Raji (cell line): ENCODE results near the gene CHRD.

Experiments
- POLR2A ChIP-seq: IDR thresholded peaks from 2 replicates; pipeline ENCODE4 v1.6.1; 2011; ENCODE audit warnings: low read depth, low read length, control low read depth; ENCODE audit not compliant: insufficient read depth

The CHRD gene

GRCh38 chr3:184399410-184399809, 19.6 kb downstream of the CHRD start:
- TF ChIP-seq POLR2A: no peak

- no peak for TF ChIP-seq POLR2A
Observed at GRCh38 chr3:184405075-184406030, 25.5 kb downstream of the CHRD start.

GRCh38 chr3:184409331-184409926, 29.6 kb downstream of the CHRD start:
- no peak for TF ChIP-seq POLR2A

GRCh38 chr3:184409946-184410500, 30.2 kb downstream of the CHRD start:
- TF ChIP-seq POLR2A: no peak

GRCh38 chr3:184414418-184415202, 34.8 kb downstream of the CHRD start:
- TF ChIP-seq POLR2A: no peak

- TF ChIP-seq POLR2A: no peak
Observed at GRCh38 chr3:184415203-184415490, 35.3 kb downstream of the CHRD start.

GRCh38 chr3:184417619-184418327, 37.9 kb downstream of the CHRD start:
- no peak for TF ChIP-seq POLR2A

- no peak for TF ChIP-seq POLR2A
Observed at GRCh38 chr3:184419171-184419570, 39.3 kb downstream of the CHRD start.

GRCh38 chr3:184423561-184423960, 43.7 kb downstream of the CHRD start:
- no peak for TF ChIP-seq POLR2A

GRCh38 chr3:184426691-184427141, 46.9 kb downstream of the CHRD start:
- no peak for TF ChIP-seq POLR2A

GRCh38 chr3:184428561-184429175, 48.8 kb downstream of the CHRD start:
- TF ChIP-seq POLR2A: no peak

GRCh38 chr3:184429786-184430185, 49.9 kb downstream of the CHRD start:
- no peak for TF ChIP-seq POLR2A

GRCh38 chr3:184430940-184431339, 51.1 kb downstream of the CHRD start:
- no peak for TF ChIP-seq POLR2A

- no peak for TF ChIP-seq POLR2A
Observed at GRCh38 chr3:184439096-184439495, 59.2 kb downstream of the CHRD start.
